GM19395 (cell line): Measurements from ENCODE around the gene SNAI1.
"Not testable (repeated sequence)": the region's sequence is repeated elsewhere in the genome, so short reads cannot be mapped to it uniquely, and the experiment has no call there.

Experiments used
- ATAC-seq: cut with Tn5 transposase; IDR thresholded peaks from one replicate; pipeline ENCODE4 v1.9.1; 2021; ENCODE audit warnings: mild to moderate bottlenecking, moderate library complexity; ENCODE audit not compliant: unreplicated experiment

SNAI1 gene

DNA sequence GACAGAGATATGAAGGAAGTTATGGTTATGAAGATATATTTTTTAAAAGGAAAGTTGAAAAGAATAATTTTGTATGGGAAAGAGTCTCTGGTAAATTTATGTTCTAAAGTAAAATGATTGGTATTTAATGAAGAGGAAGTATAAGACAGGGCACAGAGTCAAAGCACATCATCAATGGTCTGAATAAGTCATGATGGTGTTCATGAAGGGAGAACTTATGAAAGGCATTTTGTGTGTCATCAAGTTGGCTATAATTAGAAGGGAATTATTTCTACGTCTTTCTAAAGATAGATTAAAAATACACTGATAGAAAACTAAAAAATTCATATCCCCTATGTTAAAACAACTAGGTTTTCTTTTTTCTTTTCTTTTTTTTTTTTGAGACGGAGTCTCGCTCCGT, 21.4 kb upstream of the SNAI1 start:
- no peak for ATAC-seq

DNA sequence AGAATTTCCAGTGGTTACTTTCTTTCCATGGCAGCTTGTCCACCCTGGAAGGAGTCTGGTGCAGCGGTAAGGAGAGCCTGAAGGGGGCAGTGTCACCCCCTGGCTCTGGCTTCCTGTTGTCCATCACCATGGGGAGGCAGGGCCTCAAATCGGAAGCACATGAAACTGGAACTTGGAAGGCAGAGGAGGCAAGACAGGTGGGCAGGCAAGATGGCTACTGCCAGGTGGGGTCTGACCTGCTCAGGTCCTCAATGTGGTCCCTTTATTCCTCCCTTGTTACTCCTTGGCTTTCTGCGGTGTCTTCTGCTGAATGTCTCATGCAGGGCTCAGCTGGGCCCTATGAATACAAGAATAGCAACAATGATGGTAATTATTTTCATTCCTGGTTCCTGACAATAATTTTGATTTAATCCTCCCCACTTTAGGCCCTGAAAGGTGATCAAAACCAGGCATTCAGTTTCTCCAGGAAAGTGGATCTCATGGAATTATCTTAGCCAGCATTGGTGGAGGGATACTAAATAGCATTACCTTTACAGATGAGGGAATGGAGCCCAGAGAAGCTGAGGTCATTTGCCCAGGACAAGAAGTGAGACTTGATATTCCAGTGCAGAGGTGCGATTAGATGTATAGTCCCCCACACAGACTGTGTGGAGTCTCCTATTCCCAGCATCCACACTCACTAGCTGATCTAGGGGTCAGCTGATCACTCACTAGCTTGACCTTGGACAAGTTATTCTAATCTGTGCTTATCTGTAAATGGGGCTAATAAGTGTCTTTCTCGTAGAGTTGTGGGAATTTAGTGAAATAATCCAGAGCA, 17.6 kb upstream of the SNAI1 start:
- ATAC-seq = no peak

DNA sequence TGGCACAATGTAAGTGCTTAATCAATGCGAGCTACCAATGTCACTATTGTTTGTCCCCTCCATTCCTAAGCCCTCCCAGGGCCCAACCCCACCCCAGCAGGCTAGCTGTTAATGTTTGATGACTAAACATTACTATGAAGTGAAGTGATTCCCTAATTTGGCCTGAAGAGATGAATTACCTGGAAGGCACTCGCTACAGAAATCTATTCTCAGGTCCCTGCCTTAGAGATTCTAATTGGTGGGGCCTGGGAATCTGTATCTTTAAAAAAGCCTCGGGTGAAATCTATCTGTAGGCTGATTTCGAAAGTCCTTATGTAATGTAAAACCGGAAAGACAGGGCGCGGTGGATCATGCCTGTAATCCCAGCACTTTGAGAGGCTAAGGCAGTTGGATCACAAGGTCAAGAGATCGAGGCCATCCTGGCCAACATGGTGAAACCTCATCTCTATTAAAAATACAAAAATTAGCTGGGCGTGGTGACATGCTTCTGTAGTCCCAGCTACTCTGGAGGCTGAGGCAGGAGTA, 16.9 kb upstream of the SNAI1 start:
- no peak for ATAC-seq

DNA sequence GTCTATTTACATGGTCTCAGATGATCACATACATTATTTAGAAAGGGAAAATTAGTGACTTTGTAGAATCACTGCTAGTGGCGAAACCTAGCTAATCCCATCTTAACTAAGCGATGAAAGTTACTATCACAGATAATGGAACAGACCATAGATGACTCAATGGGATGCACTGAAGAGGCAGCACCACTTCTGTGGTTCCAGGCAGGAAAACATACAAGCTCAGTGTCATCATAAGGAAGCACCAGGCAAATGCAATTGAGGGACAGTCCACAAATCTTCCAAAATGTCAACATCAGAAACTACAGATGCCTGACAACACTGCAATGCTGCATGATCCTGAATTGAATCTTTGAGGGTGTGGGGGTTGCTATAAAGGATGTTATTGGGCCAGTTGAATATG, 15.9 kb upstream of the SNAI1 start:
- no peak for ATAC-seq

DNA sequence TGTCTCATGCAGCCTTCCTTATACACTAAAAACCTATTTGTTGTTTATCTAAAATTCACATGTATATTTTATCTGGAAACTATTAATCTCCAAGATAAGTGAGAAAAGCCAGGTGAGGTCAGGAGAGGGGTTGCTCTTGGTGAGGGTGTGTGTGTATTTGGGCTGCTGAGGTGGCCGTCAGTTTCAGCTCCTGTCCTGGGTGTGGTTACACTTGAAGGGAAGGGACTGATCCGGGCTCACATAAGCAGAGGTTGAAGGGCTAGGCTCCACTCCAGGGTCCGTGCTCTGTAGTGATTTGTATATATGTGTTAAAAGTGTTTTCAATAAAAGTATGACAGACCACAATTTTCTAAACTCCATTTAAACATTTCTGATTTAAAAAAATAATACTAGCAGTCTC, 13.5 kb upstream of the SNAI1 start:
- no peak for ATAC-seq

DNA sequence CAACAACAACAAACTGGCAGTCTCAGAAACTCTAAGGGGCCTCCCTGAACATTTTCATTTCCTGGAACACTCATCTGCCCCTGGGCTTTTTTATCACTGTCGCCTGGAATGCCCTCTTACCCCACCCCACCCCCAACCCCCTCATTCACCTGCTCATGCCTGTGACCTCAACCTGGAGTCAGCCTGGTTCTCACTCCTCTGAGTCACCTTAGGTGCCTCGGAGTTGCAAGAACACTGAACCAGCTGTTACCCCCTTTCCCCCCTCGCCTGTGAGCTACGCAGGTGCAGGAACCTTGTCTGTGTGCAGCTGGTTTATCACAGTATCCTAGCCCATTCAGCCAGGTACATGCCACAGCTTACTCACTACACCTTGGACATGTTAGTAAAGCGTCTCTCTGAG, 12.8 kb upstream of the SNAI1 start:
- ATAC-seq = no peak

DNA sequence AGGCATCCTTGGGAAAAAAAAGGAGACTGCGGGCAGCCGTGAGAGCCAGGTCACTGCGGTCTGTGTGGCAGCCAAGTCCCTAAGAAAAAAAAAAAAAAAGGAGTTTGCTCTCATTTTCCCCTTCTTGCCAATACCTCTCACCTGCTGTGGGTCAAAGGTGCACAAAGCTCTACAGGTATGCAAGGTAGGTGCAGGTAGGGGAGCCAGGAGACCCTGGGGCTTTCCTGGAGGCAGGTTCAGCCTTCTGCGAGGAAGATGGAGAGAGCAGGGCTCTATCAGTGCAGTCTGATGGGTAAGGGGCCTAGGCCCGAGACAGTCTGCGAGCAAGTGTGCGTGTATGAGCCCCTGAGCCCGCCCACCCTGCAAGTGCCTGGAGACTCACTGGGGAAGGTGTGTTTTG, 12.3 kb upstream of the SNAI1 start:
- no peak for ATAC-seq

DNA sequence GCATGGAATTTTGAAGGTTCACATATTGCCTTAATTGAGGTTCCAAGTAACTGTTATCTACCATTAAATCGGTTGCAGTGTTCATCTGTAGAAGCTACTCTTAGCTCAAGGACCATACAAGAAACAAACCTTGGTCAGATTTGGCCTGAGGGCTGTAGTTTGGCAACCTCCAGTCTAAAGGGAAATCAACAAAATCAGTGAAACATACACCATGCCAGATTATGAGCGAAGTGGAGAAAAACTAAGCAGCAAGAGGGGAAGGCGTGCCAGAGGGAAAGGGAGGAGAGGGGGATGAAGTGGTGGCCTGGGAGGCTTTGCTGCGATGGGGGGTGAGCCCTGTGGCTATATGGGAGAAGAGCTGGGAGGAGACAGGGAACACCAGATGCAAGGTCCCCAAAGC, 8.8 kb upstream of the SNAI1 start:
- no peak for ATAC-seq

DNA sequence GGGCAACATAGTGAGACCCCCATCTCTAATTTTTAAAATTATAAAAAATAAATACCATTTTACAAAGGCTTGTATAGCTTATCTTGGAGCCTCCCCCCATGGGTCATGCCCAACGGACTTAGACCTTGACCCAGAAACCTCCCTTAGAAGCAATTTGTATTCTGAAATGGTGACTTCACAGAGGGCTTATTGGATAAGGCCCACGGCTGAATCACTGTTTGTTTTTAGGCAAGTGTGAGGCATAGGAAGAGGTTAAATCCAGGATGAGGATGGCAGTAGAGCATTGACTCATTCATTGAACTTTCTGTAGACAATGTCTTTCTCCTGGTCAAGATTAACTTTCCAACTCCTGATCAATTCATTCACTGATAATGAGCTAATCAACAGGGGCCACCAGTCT, 6.2 kb upstream of the SNAI1 start:
- no peak for ATAC-seq

DNA sequence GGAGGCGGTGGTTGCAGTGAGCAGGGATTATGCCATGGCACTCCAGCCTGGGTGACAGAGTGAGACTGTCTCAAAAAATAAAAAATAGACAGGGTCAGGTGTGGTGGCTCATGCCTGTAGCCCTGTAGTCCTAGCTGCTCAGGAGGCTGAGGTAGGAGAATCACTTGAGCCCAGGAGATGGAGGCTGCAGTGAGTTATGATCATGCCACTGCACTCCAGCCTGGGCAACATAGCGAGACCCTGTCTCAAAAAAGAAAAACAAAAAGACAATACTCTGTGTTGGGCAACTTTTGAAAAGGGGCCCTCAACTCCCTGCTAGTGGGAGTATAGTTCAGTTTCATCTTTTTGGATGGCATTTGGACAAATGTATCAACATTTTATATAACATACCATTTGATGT, 5.0 kb upstream of the SNAI1 start:
- ATAC-seq = not testable (repeated sequence)

DNA sequence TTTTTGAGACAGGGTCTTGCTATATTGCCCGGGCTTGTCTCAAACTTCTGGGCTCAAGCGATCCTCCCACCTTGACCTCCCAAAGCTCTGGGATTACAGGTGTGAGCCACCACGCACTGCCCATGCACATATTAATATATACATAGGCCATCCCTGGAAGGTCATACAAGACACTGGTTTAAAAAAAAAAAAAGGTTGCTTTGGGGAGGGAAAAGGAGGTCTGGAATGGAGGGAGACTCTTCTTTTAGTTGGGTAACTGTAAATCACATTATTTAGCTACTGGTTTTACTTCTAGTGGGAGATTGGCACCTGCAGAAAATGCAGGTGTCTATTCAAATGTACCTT, 4.1 kb upstream of the SNAI1 start:
- no peak for ATAC-seq

DNA sequence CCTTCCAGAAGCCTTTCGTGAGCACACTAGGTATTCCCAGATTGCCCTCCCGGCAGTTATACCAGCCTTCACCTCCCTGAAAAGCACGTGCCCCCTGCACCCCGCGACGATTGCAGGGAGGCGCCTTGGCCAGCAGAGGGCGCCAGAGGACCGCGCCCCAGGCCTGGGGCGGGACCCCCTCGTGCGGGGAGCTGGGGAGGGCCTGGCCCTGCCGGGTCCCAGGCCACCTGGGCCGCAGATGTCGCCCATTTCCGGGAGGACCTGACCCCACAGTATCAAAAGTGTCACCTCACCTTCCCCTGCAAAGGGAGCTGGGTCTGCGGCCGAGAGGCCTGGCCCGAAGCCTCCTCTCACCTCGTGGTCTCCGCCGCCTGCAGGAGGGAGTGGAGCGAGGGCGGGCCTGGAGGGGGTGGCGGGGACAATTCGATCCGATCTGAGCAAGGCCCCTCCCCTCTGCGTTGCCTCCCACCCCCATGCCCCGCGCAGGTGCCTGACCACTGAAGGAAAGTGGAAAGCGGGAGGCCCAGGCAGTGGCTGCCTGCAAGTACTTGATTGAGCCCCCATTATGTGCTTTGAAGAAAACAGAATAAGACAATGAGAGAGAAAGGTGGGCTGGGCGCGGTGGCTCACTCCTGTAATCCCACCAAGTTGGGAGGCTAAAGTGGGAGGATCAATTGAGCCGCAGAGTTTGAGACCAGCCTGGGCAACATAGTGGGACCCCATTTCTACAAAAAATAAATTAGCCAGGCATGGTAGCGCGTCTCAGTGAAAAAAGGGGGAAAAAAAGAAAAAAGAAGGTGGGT, 3.5 kb upstream of the SNAI1 start:
- ATAC-seq = no peak

DNA sequence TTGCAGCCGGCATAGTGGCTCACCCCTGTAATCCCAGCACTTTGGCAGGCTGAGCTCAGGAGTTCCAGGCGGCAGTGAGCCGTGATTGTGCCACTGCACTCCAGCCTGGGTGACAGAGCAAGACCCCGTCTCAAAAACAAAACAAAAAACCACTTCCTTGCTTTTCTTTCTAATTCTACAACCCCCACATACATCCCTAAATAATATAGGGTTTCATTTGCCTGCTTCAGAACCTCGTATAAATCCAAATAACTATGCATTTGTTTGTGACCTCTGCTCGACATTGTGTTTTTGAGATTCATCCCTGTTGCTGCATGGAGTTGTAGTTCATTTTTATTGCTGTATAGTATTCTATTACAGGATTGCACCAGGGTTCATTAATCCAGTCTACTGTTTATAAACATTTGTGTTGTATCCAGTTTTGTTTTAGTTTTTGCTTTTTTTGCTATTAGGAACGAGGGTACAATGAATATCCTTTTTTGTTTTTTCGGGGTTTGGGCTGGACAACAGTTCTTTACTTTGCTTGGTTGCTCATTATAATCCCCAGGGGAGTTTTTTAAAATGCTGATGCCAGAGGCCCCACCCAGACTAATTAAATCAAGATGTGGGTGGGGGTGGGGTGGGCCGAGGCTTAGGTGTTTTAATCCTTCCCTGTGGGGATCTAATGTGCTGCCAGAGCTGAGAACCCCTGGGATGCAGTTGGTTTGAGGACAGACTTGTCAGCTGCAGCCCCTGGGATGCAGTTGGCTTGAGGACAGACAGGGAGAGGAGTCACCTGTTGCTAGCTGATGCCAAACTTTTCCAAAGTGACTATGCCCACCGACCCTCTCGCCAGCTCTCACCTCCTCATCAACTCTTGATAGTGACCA, 2.4 kb upstream of the SNAI1 start:
- no peak for ATAC-seq

DNA sequence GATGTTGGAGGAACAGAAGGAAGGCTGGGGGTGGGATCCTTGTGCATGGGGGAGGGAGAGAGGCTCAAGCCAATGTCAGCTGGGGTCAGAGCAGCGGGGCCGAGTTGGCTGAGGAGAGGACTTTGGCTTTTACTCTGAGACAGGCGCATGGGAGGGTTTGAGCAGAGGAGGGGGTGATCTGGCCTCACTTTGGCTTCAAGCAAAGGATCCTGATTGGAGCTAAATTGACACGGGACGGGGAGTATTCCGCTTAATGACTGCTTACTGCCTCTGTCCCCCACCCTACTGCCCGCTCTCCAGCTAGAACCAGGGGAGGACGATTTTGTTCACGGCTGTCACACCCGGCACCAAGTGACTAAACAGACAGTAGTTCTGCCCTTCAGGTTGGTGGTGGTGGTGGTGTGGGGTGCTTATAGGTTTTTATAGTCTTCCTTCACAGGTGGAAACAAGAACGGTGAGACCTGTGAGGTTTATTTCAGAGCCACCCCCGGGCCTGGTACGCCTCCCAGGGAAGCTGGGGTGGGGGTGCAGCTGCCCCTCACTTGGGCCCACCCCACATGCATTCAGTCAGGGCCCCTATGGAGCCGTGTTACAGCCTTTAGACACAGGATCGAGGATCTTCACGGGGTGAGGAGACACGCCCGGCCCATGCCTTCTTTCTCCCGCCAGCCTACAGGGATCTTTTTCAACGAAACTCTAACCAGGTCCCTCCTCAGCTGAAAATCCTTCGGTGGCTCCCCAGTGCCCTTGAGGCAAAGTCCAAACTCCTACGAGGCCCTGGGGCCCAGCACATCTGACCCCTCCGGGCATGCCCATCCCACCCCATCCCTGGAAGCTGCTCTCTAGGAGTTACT, 1.3 kb upstream of the SNAI1 start:
- no peak for ATAC-seq

DNA sequence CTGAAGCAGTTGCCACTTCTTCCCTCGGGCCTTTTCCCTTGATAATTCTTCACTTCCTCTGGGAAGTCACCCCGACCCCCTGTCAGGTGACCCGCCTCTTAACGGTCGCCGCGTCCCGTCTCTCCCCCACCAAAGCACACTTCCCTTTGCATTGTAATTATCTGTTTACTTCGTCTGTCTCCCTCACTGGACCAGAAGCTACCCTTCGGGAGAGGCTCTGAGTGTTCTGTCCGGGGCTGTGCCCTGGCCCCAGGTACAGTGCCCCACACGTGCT, 771 bp upstream of the SNAI1 start:
- ATAC-seq = no peak

DNA sequence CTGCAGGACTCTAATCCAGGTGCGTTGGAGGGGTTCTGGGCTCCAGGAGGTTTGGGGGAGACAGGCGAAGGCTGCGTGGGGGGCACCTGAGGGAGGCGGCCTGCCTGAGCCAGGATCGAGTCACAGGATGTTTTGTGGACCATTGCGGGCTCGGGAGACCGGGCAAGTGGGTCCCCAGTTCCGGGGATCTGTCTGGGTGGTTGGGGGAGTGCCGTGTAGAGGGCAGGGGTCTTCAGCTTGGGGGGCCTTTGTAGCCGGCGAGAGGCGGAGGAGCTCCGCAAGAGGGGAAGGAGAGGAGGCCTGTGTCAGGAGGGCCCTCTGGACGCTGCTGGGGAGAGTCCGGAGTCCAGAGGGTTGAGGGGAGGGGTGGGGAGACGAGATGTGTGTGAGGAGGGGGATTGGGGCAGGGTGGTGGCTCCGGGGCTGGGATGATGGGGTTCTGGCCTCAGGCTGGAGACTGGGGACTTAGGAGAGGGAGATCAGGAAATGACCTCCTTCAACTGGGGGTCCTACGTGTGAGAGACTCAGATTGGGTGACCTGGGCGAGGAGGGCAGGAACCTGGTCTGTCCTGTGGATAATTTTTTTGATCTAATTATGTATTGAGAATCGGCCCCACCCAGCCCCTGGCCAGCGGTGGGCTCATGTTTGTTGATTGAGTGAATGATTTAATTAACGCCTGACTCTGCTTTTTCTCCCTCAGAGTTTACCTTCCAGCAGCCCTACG, 505 bp downstream of the SNAI1 start:
- no peak for ATAC-seq

DNA sequence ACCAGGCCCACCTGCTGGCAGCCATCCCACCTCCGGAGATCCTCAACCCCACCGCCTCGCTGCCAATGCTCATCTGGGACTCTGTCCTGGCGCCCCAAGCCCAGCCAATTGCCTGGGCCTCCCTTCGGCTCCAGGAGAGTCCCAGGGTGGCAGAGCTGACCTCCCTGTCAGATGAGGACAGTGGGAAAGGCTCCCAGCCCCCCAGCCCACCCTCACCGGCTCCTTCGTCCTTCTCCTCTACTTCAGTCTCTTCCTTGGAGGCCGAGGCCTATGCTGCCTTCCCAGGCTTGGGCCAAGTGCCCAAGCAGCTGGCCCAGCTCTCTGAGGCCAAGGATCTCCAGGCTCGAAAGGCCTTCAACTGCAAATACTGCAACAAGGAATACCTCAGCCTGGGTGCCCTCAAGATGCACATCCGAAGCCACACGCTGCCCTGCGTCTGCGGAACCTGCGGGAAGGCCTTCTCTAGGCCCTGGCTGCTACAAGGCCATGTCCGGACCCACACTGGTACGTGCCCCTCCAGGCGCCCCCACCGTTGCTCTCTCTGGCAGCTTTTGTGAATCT, 1.1 kb downstream of the SNAI1 start:
- no peak for ATAC-seq

DNA sequence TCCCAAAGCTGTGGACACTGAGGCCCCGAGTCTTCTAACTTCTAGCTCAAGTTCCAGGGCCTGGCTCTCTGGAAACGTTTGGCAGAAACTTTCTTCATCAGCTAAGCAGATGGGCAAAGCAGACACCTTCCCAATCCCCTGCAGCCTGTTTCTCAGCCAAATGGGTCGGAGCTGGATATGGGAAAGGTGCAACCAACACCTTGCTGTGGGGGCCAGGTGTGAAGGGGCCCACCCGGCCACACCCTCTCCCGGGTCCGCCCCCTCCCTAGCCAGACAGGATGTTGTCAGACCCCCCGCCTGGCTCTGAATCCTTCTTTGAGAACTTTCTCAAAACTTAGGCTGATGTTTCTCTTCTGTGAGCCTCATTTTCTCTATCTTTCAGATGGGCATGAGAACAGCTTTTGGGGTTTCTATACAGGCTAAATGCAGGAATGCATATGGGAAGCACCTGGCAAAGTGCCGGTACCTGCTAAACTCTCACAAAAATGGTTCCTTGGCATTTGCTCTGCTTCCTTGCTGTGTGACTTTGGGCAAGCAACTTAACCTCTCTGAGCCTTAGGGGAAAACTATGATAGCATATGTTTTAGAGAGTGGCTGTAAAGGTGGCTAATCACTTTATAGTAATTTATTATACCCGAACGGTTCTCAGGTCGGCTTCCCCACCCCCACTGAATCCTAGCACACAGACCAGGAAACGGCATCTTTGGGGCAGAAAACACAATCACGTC, 1.8 kb downstream of the SNAI1 start:
- no peak for ATAC-seq

DNA sequence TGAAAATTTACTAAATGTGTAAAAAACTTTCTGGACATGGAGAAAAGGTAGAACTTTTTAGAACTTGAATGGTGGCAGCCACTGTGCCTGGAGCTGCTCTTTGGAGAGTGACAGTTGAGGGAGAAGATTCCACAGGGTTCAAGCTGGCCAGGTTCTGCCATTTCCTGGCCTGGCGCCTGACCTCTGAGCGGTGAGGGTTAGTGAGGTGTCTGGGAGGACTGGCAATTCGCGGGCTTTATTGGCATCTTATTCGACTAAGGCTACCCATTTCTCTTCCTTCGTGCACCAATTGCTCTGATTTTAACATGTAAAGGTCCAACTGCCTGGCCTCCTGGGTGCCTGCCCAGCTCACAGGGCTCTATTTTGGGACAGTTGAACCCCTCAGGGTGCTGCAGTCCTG, 2.4 kb downstream of the SNAI1 start:
- ATAC-seq = no peak
